Measurements from ENCODE around the gene MPZL2. TPM values are rescaled to one million over a fixed set of nuclear protein-coding genes. Genes with fewer than 3 reads are reported as not detected.

The MPZL2 gene
- total and polyA plus RNA-seq, 9 donors, result 0.40 to 6.9 (median 0.88) TPM

GRCh38 chr11:118265954-118266353 is 1.9 kb upstream of the MPZL2 start:
- no CpG with 5 or more reads among the region's 1 CpG for WGBS (ENCODE audit: insufficient coverage)
- H3K27ac ChIP-seq (ENCODE audit: low read length), result peak overlapping the region; percentile 3
- peaks cover 49% of the 10 kb centered on the region for H3K27me3 ChIP-seq (ENCODE audit: control insufficient read depth, insufficient read depth, low read length)
- peak; percentile 10 for DNase-seq
- no peaks in the 10 kb centered on the region for H3K36me3 ChIP-seq (ENCODE audit: control insufficient read depth, insufficient read depth, low read length)
- no peaks in the 10 kb centered on the region for H3K9me3 ChIP-seq (replicated peaks; ENCODE audit: control insufficient read depth, low read depth, low read length)
- H3K4me3 ChIP-seq (ENCODE audit: low read length), result no peak overlapping the region
- H3K4me1 ChIP-seq (ENCODE audit: control insufficient read depth, insufficient read depth, low read length), result peaks cover 5% of the 10 kb centered on the region

GRCh38 chr11:118264569-118265465 is 720 bp upstream of the MPZL2 start:
- Histone ChIP-seq H3K27ac (ENCODE audit: low read length) (no peak overlapping the region), H3K27me3 (ENCODE audit: control insufficient read depth, insufficient read depth, low read length) (peaks cover 47% of the 10 kb centered on the region), H3K9me3 (replicated peaks; ENCODE audit: control insufficient read depth, low read depth, low read length) (no peaks in the 10 kb centered on the region), H3K4me3 (ENCODE audit: low read length) (no peak overlapping the region), H3K36me3 (ENCODE audit: control insufficient read depth, insufficient read depth, low read length) (no peaks in the 10 kb centered on the region), H3K4me1 (ENCODE audit: control insufficient read depth, insufficient read depth, low read length) (peaks cover 5% of the 10 kb centered on the region)
- 56% methylated on average over 11 of the region's 13 CpGs for WGBS (ENCODE audit: insufficient coverage)
- no peak for DNase-seq

- Histone ChIP-seq H3K4me3 (ENCODE audit: low read length) (no peak overlapping the region), H3K27ac (ENCODE audit: low read length) (no peak overlapping the region)
These were observed 985 bp downstream of the MPZL2 start for GRCh38 chr11:118263112-118263511.

GRCh38 chr11:118260353-118260752 is 3.7 kb downstream of the MPZL2 start:
- no peaks in the 10 kb centered on the region for H3K9me3 ChIP-seq (replicated peaks; ENCODE audit: control insufficient read depth, low read depth, low read length)
- no peaks in the 10 kb centered on the region for H3K36me3 ChIP-seq (ENCODE audit: control insufficient read depth, insufficient read depth, low read length)
- H3K4me1 ChIP-seq (ENCODE audit: control insufficient read depth, insufficient read depth, low read length), result peaks cover 5% of the 10 kb centered on the region
- no peak overlapping the region for H3K4me3 ChIP-seq (ENCODE audit: low read length)
- no peak for DNase-seq
- H3K27ac ChIP-seq (ENCODE audit: low read length), result no peak overlapping the region
- peaks cover 34% of the 10 kb centered on the region for H3K27me3 ChIP-seq (ENCODE audit: control insufficient read depth, insufficient read depth, low read length)
- WGBS (ENCODE audit: insufficient coverage), result no CpG with 5 or more reads among the region's 3 CpGs

More at GRCh38 chr11:118263112-118263511, 985 bp downstream of the MPZL2 start:
- no peak for DNase-seq
- Histone ChIP-seq H3K9me3 (replicated peaks; ENCODE audit: control insufficient read depth, low read depth, low read length) (no peaks in the 10 kb centered on the region), H3K36me3 (ENCODE audit: control insufficient read depth, insufficient read depth, low read length) (no peaks in the 10 kb centered on the region), H3K4me1 (ENCODE audit: control insufficient read depth, insufficient read depth, low read length) (peaks cover 5% of the 10 kb centered on the region), H3K27me3 (ENCODE audit: control insufficient read depth, insufficient read depth, low read length) (peaks cover 46% of the 10 kb centered on the region)
- no CpG with 5 or more reads among the region's 4 CpGs for WGBS (ENCODE audit: insufficient coverage)

- WGBS (ENCODE audit: insufficient coverage), result 100% methylated on average over 1 of the region's 1 CpG
- H3K27ac ChIP-seq (ENCODE audit: low read length), result no peak overlapping the region
- no peaks in the 10 kb centered on the region for H3K9me3 ChIP-seq (replicated peaks; ENCODE audit: control insufficient read depth, low read depth, low read length)
- no peaks in the 10 kb centered on the region for H3K36me3 ChIP-seq (ENCODE audit: control insufficient read depth, insufficient read depth, low read length)
- no peak for DNase-seq
- no peak overlapping the region for H3K4me3 ChIP-seq (ENCODE audit: low read length)
- peaks cover 24% of the 10 kb centered on the region for H3K27me3 ChIP-seq (ENCODE audit: control insufficient read depth, insufficient read depth, low read length)
- peaks cover 3% of the 10 kb centered on the region for H3K4me1 ChIP-seq (ENCODE audit: control insufficient read depth, insufficient read depth, low read length)
These were observed 5.0 kb downstream of the MPZL2 start for GRCh38 chr11:118259138-118259537.

GRCh38 chr11:118258410-118258809 is 5.7 kb downstream of the MPZL2 start:
- H3K27ac ChIP-seq (ENCODE audit: low read length), result no peak overlapping the region
- no peak for DNase-seq
- peaks cover 17% of the 10 kb centered on the region for H3K27me3 ChIP-seq (ENCODE audit: control insufficient read depth, insufficient read depth, low read length)
- no peaks in the 10 kb centered on the region for H3K36me3 ChIP-seq (ENCODE audit: control insufficient read depth, insufficient read depth, low read length)
- no peak overlapping the region for H3K4me3 ChIP-seq (ENCODE audit: low read length)
- H3K4me1 ChIP-seq (ENCODE audit: control insufficient read depth, insufficient read depth, low read length), result no peaks in the 10 kb centered on the region
- no peaks in the 10 kb centered on the region for H3K9me3 ChIP-seq (replicated peaks; ENCODE audit: control insufficient read depth, low read depth, low read length)
- WGBS (ENCODE audit: insufficient coverage), result no CpG with 5 or more reads among the region's 1 CpG

GRCh38 chr11:118252688-118253087 is 11.4 kb downstream of the MPZL2 start:
- H3K27ac ChIP-seq (ENCODE audit: low read length), result no peak overlapping the region
- peaks cover 3% of the 10 kb centered on the region for H3K4me1 ChIP-seq (ENCODE audit: control insufficient read depth, insufficient read depth, low read length)
- WGBS (ENCODE audit: insufficient coverage), result 0% methylated on average over 1 of the region's 3 CpGs
- DNase-seq, result no peak
- H3K9me3 ChIP-seq (replicated peaks; ENCODE audit: control insufficient read depth, low read depth, low read length), result peaks cover 2% of the 10 kb centered on the region
- peaks cover 22% of the 10 kb centered on the region for H3K27me3 ChIP-seq (ENCODE audit: control insufficient read depth, insufficient read depth, low read length)
- no peak overlapping the region for H3K4me3 ChIP-seq (ENCODE audit: low read length)
- no peaks in the 10 kb centered on the region for H3K36me3 ChIP-seq (ENCODE audit: control insufficient read depth, insufficient read depth, low read length)

- peaks cover 3% of the 10 kb centered on the region for H3K4me1 ChIP-seq (ENCODE audit: control insufficient read depth, insufficient read depth, low read length)
- H3K36me3 ChIP-seq (ENCODE audit: control insufficient read depth, insufficient read depth, low read length), result no peaks in the 10 kb centered on the region
- peaks cover 25% of the 10 kb centered on the region for H3K27me3 ChIP-seq (ENCODE audit: control insufficient read depth, insufficient read depth, low read length)
- H3K4me3 ChIP-seq (ENCODE audit: low read length), result peak within 1 kb of the TSS; percentile 82
- peak within 1 kb of the TSS; percentile 70 for H3K27ac ChIP-seq (ENCODE audit: low read length)
- peak; percentile 86 for DNase-seq
- peaks cover 2% of the 10 kb centered on the region for H3K9me3 ChIP-seq (replicated peaks; ENCODE audit: control insufficient read depth, low read depth, low read length)
- 0% methylated on average over 24 of the region's 33 CpGs for WGBS (ENCODE audit: insufficient coverage)
These were observed 12.0 kb downstream of the MPZL2 start, which contains the start of gene MPZL3 for GRCh38 chr11:118251858-118252652. Gene MPZL3, minus strand, starts transcription at chr11:118252365. Its CDS starts 71 bp downstream, at chr11:118252294.

- H3K27ac ChIP-seq (ENCODE audit: low read length), result no peak overlapping the region
- H3K4me3 ChIP-seq (ENCODE audit: low read length), result no peak overlapping the region
- WGBS (ENCODE audit: insufficient coverage), result no CpG with 5 or more reads among the region's 1 CpG
- peaks cover 35% of the 10 kb centered on the region for H3K27me3 ChIP-seq (ENCODE audit: control insufficient read depth, insufficient read depth, low read length)
- no peak for DNase-seq
- H3K4me1 ChIP-seq (ENCODE audit: control insufficient read depth, insufficient read depth, low read length), result peaks cover 3% of the 10 kb centered on the region
- H3K36me3 ChIP-seq (ENCODE audit: control insufficient read depth, insufficient read depth, low read length), result no peaks in the 10 kb centered on the region
- peaks cover 2% of the 10 kb centered on the region for H3K9me3 ChIP-seq (replicated peaks; ENCODE audit: control insufficient read depth, low read depth, low read length)
These were observed 17.1 kb downstream of the MPZL2 start for GRCh38 chr11:118247041-118247440.

GRCh38 chr11:118245936-118246562 is 18.0 kb downstream of the MPZL2 start:
- WGBS (ENCODE audit: insufficient coverage), result 86% methylated on average over 3 of the region's 3 CpGs
- Histone ChIP-seq H3K27me3 (ENCODE audit: control insufficient read depth, insufficient read depth, low read length) (peaks cover 34% of the 10 kb centered on the region), H3K4me1 (ENCODE audit: control insufficient read depth, insufficient read depth, low read length) (no peaks in the 10 kb centered on the region), H3K9me3 (replicated peaks; ENCODE audit: control insufficient read depth, low read depth, low read length) (peaks cover 2% of the 10 kb centered on the region), H3K27ac (ENCODE audit: low read length) (no peak overlapping the region), H3K4me3 (ENCODE audit: low read length) (no peak overlapping the region), H3K36me3 (ENCODE audit: control insufficient read depth, insufficient read depth, low read length) (no peaks in the 10 kb centered on the region)
- DNase-seq, result no peak
